HEK293 (cell line): ENCODE results near the gene AGAP1.

Source experiments
- CTCF ChIA-PET: fragments of 350-600 bp; formaldehyde crosslinking; extraction: SDS; loops from one replicate; lab custom pipeline; 2021; ENCODE audit warnings: antibody characterized with exemption; lab: Yijun Ruan, JAX
- POLR2A ChIA-PET: fragments of 300-600 bp; formaldehyde crosslinking; extraction: SDS; loops from one replicate; lab custom pipeline; 2020; ENCODE audit warnings: antibody characterized with exemption, inconsistent platforms; lab: Yijun Ruan, JAX
- H3K27ac ChIP-seq: fragments of 200-500 bp; sonication (Bioruptor generic); 2 replicates; pipeline ENCODE4 v1.5.1; 2014; ENCODE audit warnings: low read depth, low read length, control low read depth, inconsistent platforms; ENCODE audit errors: extremely low read depth
- H3K36me3 ChIP-seq, 2 experiments: fragments of 200-500 bp in 1 of 2; sonication (Bioruptor generic) in 1 of 2; 1 replicate in 1 of 2; 2 replicates in 1 of 2; pipeline ENCODE4 v1.5.1; 2014 to 2017; ENCODE audit warnings: inconsistent platforms in 2 of 2, low read length in 2 of 2; ENCODE audit not compliant: control insufficient read depth in 2 of 2, insufficient read depth in 1 of 2
- H3K4me1 ChIP-seq: fragments of 200-500 bp; sonication (Bioruptor generic); 2 replicates; pipeline ENCODE4 v1.5.1; 2014; ENCODE audit warnings: mild to moderate bottlenecking, low read length, inconsistent platforms; ENCODE audit not compliant: control insufficient read depth, insufficient read depth
- H3K4me3 ChIP-seq: 2 replicates; pipeline ENCODE4 v1.5.1; 2011; ENCODE audit warnings: low read depth, mild to moderate bottlenecking, control low read depth, low read length, moderate library complexity
- H3K9me3 ChIP-seq: fragments of 200-500 bp; sonication (Bioruptor generic); 2 replicates; pipeline ENCODE4 v1.5.1; 2014; ENCODE audit warnings: low read depth, low read length, inconsistent platforms; ENCODE audit not compliant: control insufficient read depth, insufficient read depth
- GLI4 ChIP-seq: fragments of 450-650 bp; formaldehyde crosslinking; IDR thresholded peaks from 2 replicates; pipeline ENCODE4 v1.5.1; 2016; ENCODE audit warnings: missing biosample characterization, missing genetic modification characterization
- KLF7 ChIP-seq: fragments of 450-650 bp; formaldehyde crosslinking; IDR thresholded peaks from 2 replicates; pipeline ENCODE4 v1.5.1; 2016; ENCODE audit warnings: missing biosample characterization, missing genetic modification characterization, borderline replicate concordance
- MZF1 ChIP-seq: fragments of 450-650 bp; formaldehyde crosslinking; IDR thresholded peaks from 2 replicates; pipeline ENCODE4 v1.5.1; 2017; ENCODE audit warnings: missing biosample characterization, missing genetic modification characterization, borderline replicate concordance
- PATZ1 ChIP-seq: fragments of 450-650 bp; formaldehyde crosslinking; IDR thresholded peaks from 2 replicates; pipeline ENCODE4 v1.5.1; 2016; ENCODE audit warnings: missing biosample characterization, missing genetic modification characterization
- PRDM10 ChIP-seq: fragments of 450-650 bp; formaldehyde crosslinking; IDR thresholded peaks from 2 replicates; pipeline ENCODE4 v1.5.1; 2016; ENCODE audit warnings: missing biosample characterization, missing genetic modification characterization
- REPIN1 ChIP-seq: fragments of 450-650 bp; formaldehyde crosslinking; IDR thresholded peaks from 2 replicates; pipeline ENCODE4 v1.5.1; 2017; ENCODE audit warnings: missing biosample characterization, missing genetic modification characterization, low read depth
- TRIM28 ChIP-seq: IDR thresholded peaks from 2 replicates; pipeline ENCODE4 v1.6.1; 2011; ENCODE audit warnings: low read length, control low read depth, borderline replicate concordance
- ZBTB17 ChIP-seq: fragments of 450-650 bp; formaldehyde crosslinking; IDR thresholded peaks from 2 replicates; pipeline ENCODE4 v1.5.1; 2016; ENCODE audit warnings: missing biosample characterization, missing genetic modification characterization
- ZNF112 ChIP-seq: fragments of 450-650 bp; formaldehyde crosslinking; IDR thresholded peaks from 2 replicates; pipeline ENCODE4 v1.5.0; 2017; ENCODE audit warnings: missing biosample characterization, missing genetic modification characterization
- ZNF138 ChIP-seq: fragments of 450-650 bp; formaldehyde crosslinking; IDR thresholded peaks from 2 replicates; pipeline ENCODE4 v1.5.1; 2016; ENCODE audit warnings: missing biosample characterization, missing genetic modification characterization, borderline replicate concordance
- ZNF148 ChIP-seq: fragments of 450-650 bp; formaldehyde crosslinking; IDR thresholded peaks from 2 replicates; pipeline ENCODE4 v1.5.0; 2017; ENCODE audit warnings: missing biosample characterization, missing genetic modification characterization, borderline replicate concordance
- ZNF426 ChIP-seq: fragments of 450-650 bp; formaldehyde crosslinking; IDR thresholded peaks from 2 replicates; pipeline ENCODE4 v1.5.1; 2017; ENCODE audit warnings: missing biosample characterization, missing genetic modification characterization, mild to moderate bottlenecking, inconsistent platforms, moderate library complexity
- ZNF501 ChIP-seq: fragments of 450-650 bp; formaldehyde crosslinking; IDR thresholded peaks from 2 replicates; pipeline ENCODE4 v1.5.1; 2016; ENCODE audit warnings: missing biosample characterization, missing genetic modification characterization
- ZNF544 ChIP-seq: fragments of 450-650 bp; formaldehyde crosslinking; IDR thresholded peaks from 2 replicates; pipeline ENCODE4 v1.5.0; 2017; ENCODE audit warnings: missing biosample characterization, missing genetic modification characterization
- ZNF561 ChIP-seq: fragments of 450-650 bp; IDR thresholded peaks from 2 replicates; pipeline ENCODE4 v1.5.1; 2018; ENCODE audit warnings: missing biosample characterization, missing genetic modification characterization, borderline replicate concordance
- ZNF792 ChIP-seq: fragments of 450-650 bp; formaldehyde crosslinking; IDR thresholded peaks from 2 replicates; pipeline ENCODE4 v1.5.1; 2016; ENCODE audit warnings: missing biosample characterization, missing genetic modification characterization
- ZSCAN18 ChIP-seq: fragments of 450-650 bp; formaldehyde crosslinking; IDR thresholded peaks from 2 replicates; pipeline ENCODE4 v1.5.1; 2016; ENCODE audit warnings: missing biosample characterization, missing genetic modification characterization
- ZSCAN30 ChIP-seq: fragments of 450-650 bp; IDR thresholded peaks from 2 replicates; pipeline ENCODE4 v1.5.1; 2018; ENCODE audit warnings: missing biosample characterization, mild to moderate bottlenecking, missing genetic modification characterization, moderate library complexity

Gene AGAP1

GRCh38 chr2:235543851-235544688 lies 50.2 kb downstream of the AGAP1 start (continued):
- no peak for TF ChIP-seq MZF1

GRCh38 chr2:235544689-235544969 lies 50.8 kb downstream of the AGAP1 start:
- no peaks in the 10 kb centered on the region for H3K36me3 ChIP-seq
- CTCF ChIA-PET, result no interaction called here
- H3K4me3 ChIP-seq, result no peak overlapping the region
- no peaks in the 10 kb centered on the region for H3K9me3 ChIP-seq
- POLR2A ChIA-PET, result no interaction called here
- H3K27ac ChIP-seq, result no peak overlapping the region
- TF ChIP-seq ZNF501 (tag by site-specific recombination) (no peak), PATZ1 (no peak), ZBTB17 (no peak), MZF1 (no peak), ZSCAN18 (no peak), KLF7 (tag by site-specific recombination) (no peak), TRIM28 (no peak), ZNF148 (tag by site-specific recombination) (no peak), ZNF544 (tag by site-specific recombination) (no peak)
- peaks cover 4% of the 10 kb centered on the region; the same call in 1 of the 2 replicates for H3K4me1 ChIP-seq

GRCh38 chr2:235545339-235546150 lies 51.7 kb downstream of the AGAP1 start:
- ChIA-PET POLR2A (no interaction called here), CTCF (no interaction called here)
- Histone ChIP-seq H3K9me3 (no peaks in the 10 kb centered on the region), H3K27ac (no peak overlapping the region), H3K36me3 (no peaks in the 10 kb centered on the region), H3K4me1 (peaks cover 4% of the 10 kb centered on the region; the same call in 1 of the 2 replicates), H3K4me3 (no peak overlapping the region)
- no peak for TF ChIP-seq ZSCAN30 (tag by site-specific recombination)
- no peak for TF ChIP-seq ZNF561 (tag by site-specific recombination)
- no peak for TF ChIP-seq ZNF426 (tag by site-specific recombination)
- no peak for TF ChIP-seq ZNF112 (tag by site-specific recombination)
- no peak for TF ChIP-seq ZNF792 (tag by site-specific recombination)
- no peak for TF ChIP-seq ZNF138 (tag by site-specific recombination)
- peak; percentile 74 for TF ChIP-seq PRDM10 (tag by site-specific recombination)
- no peak for TF ChIP-seq REPIN1 (tag by site-specific recombination)
- no peak for TF ChIP-seq GLI4 (tag by site-specific recombination)
